HepG2 (cell line): Measurements from ENCODE around the gene FGF21. TPM values are rescaled to one million over a fixed set of nuclear protein-coding genes. Genes with fewer than 3 reads are reported as not detected.

Experiments
- ARID3A ChIP-seq: IDR thresholded peaks from 2 replicates; pipeline ENCODE4 v1.6.1; 2012; ENCODE audit warnings: low read depth, low read length, improper control_type of control experiment
- BCLAF1 ChIP-seq: fragments of 450-650 bp; IDR thresholded peaks from 2 replicates; pipeline ENCODE4 v1.6.1; 2017; ENCODE audit warnings: mild to moderate bottlenecking
- BRD4 ChIP-seq: sonication (generic); formaldehyde crosslinking; IDR thresholded peaks from 2 replicates; pipeline ENCODE4 v1.4.0; 2020; ENCODE audit warnings: missing genetic modification reagents
- CREBL2 ChIP-seq: sonication (generic); formaldehyde crosslinking; IDR thresholded peaks from 2 replicates; pipeline ENCODE4 v1.8.1; 2023; ENCODE audit warnings: missing genetic modification reagents, mild to moderate bottlenecking, borderline replicate concordance
- ETV5 ChIP-seq: IDR thresholded peaks from 2 replicates; pipeline ENCODE4 v1.6.1; 2018; ENCODE audit warnings: missing biosample characterization, missing genetic modification reagents, inconsistent platforms, borderline replicate concordance
- FOXP4 ChIP-seq: sonication (generic); formaldehyde crosslinking; IDR thresholded peaks from 2 replicates; pipeline ENCODE4 v1.4.0; 2020; ENCODE audit warnings: missing genetic modification reagents
- GTF3A ChIP-seq: sonication (generic); formaldehyde crosslinking; conservative IDR thresholded peaks from 2 replicates; pipeline ENCODE4 v1.4.0; 2020; ENCODE audit warnings: mild to moderate bottlenecking, missing genetic modification reagents
- KAT8 ChIP-seq: IDR thresholded peaks from 2 replicates; pipeline ENCODE4 v1.6.1; 2016; ENCODE audit warnings: missing genetic modification reagents, missing compliant biosample characterization
- LCORL ChIP-seq, 2 experiments: fragments of 450-650 bp in 1 of 2; sonication (generic) in 1 of 2; formaldehyde crosslinking in 1 of 2; IDR thresholded peaks; 2 replicates each; pipeline versions ENCODE4 v1.5.0 to v1.6.1; 2017 to 2020; ENCODE audit warnings: antibody characterized with exemption in 1 of 2, missing genetic modification reagents in 1 of 2
- MAFF ChIP-seq: IDR thresholded peaks from 2 replicates; pipeline ENCODE4 v1.6.1; 2011; ENCODE audit warnings: low read depth, low read length, improper control_type of control experiment
- NR2F1 ChIP-seq, 2 experiments: fragments of 450-650 bp in 1 of 2; formaldehyde crosslinking in 1 of 2; IDR thresholded peaks; 2 replicates each; pipeline versions ENCODE4 v1.5.0 to v1.6.1; 2016 to 2020; ENCODE audit warnings: mild to moderate bottlenecking in 1 of 2, missing compliant biosample characterization in 1 of 2, missing genetic modification reagents in 1 of 2, moderate library complexity in 1 of 2
- PHF5A ChIP-seq: IDR thresholded peaks from one replicate; pipeline ENCODE4 v1.6.1; 2018; ENCODE audit warnings: low read depth, missing genetic modification reagents; ENCODE audit not compliant: unreplicated experiment
- SATB2 ChIP-seq: sonication (generic); formaldehyde crosslinking; IDR thresholded peaks from 2 replicates; pipeline ENCODE4 v1.5.0; 2020; ENCODE audit warnings: missing genetic modification reagents
- SMC3 ChIP-seq: IDR thresholded peaks from 2 replicates; pipeline ENCODE4 v1.6.1; 2011; ENCODE audit warnings: low read length, improper control_type of control experiment
- TAF1 ChIP-seq: sonication (generic); formaldehyde crosslinking; IDR thresholded peaks from 2 replicates; pipeline ENCODE4 v1.4.0; 2020; ENCODE audit warnings: missing genetic modification reagents
- THRA ChIP-seq: sonication (generic); formaldehyde crosslinking; IDR thresholded peaks from 2 replicates; pipeline ENCODE4 v1.4.0; 2020; ENCODE audit warnings: missing genetic modification reagents, borderline replicate concordance
- TMF1 ChIP-seq: sonication (generic); formaldehyde crosslinking; IDR thresholded peaks from 2 replicates; pipeline ENCODE4 v1.8.1; 2022; ENCODE audit warnings: low read depth, missing genetic modification reagents
- ZFP90 ChIP-seq: sonication (generic); formaldehyde crosslinking; IDR thresholded peaks from 2 replicates; pipeline ENCODE4 v1.8.0; 2022; ENCODE audit warnings: missing genetic modification reagents, mild to moderate bottlenecking, inconsistent platforms, borderline replicate concordance
- ZNF331 ChIP-seq: sonication (generic); formaldehyde crosslinking; IDR thresholded peaks from 2 replicates; pipeline ENCODE4 v1.4.0; 2020; ENCODE audit warnings: missing genetic modification reagents
- ZNF672 ChIP-seq: sonication (generic); formaldehyde crosslinking; IDR thresholded peaks from 2 replicates; pipeline ENCODE4 v1.8.1; 2022; ENCODE audit warnings: missing genetic modification reagents
- ZNF792 ChIP-seq: IDR thresholded peaks from 2 replicates; pipeline ENCODE4 v1.6.1; 2016
- ZSCAN9 ChIP-seq: IDR thresholded peaks from 2 replicates; pipeline ENCODE4 v1.6.1; 2016; ENCODE audit warnings: borderline replicate concordance
- polyA plus RNA-seq, 8 experiments: library from polyadenylated mRNA; depleted of rRNA in 3 of 8; stranded (reverse) in 7 of 8; unstranded in 1 of 8; fragments of >200 nt; fragmentation: Illumina TruSeq in 4 of 8; extraction: Trizol in 4 of 8; gene quantifications; 2 replicates each; pipeline versions ENCODE4 v1.2.1 to v1.2.3, GENCODE V29; 2011 to 2016; ENCODE audit warnings: low read depth in 4 of 8, missing spikeins in 1 of 8, mixed read lengths in 1 of 8; ENCODE audit not compliant: insufficient read depth in 1 of 8
- total RNA-seq, 5 experiments: library from RNA; depleted of rRNA; stranded (reverse); fragments of >200 nt; fragmentation: Illumina TruSeq; extraction: Trizol; gene quantifications; 2 replicates each; pipeline ENCODE4 v1.2.3, GENCODE V29; 2016; ENCODE audit warnings: low read depth in 1 of 5

FGF21 gene
- total and polyA plus RNA-seq, 2 of the 13 experiments (the other 11 are each of a cell fraction or from before 2014, with no cell fraction given): 0.17 TPM; not detected in 1

- peak; percentile 67 for TF ChIP-seq FOXP4 (CRISPR knock-in tag)
- 0 out of 2 replicates have a peak, but pooled peaks have one; percentile 29 for TF ChIP-seq ZSCAN9 (CRISPR knock-in tag)
- TF ChIP-seq LCORL (IDR thresholded peaks at IDR 0.05): no peak
- no peak for TF ChIP-seq LCORL (CRISPR knock-in tag; IDR thresholded peaks at IDR 0.05)
- no peak for TF ChIP-seq SMC3
- TF ChIP-seq PHF5A (CRISPR knock-in tag): peak; percentile 52
- TF ChIP-seq SATB2: 0 out of 2 replicates have a peak, but pooled peaks have one; percentile 38
- peak; percentile 19; the same call in 1 of the 2 replicates for TF ChIP-seq TAF1 (CRISPR knock-in tag)
- TF ChIP-seq ZNF672: no peak
- TF ChIP-seq ZFP90 (CRISPR knock-in tag): no peak
- 0 out of 2 replicates have a peak, but pooled peaks have one; percentile 18 for TF ChIP-seq ZNF331
- no peak for TF ChIP-seq BCLAF1
- TF ChIP-seq KAT8 (CRISPR knock-in tag): peak; percentile 22; the same call in 1 of the 2 replicates
- no peak for TF ChIP-seq TMF1
- peak in 1 of 2 experiments; percentile 49; a peak in 1 of 4 replicates for TF ChIP-seq NR2F1 (CRISPR knock-in tag; IDR thresholded peaks at IDR 0.05)
- no peak for TF ChIP-seq CREBL2 (CRISPR knock-in tag)
- no peak for TF ChIP-seq BRD4 (CRISPR knock-in tag)
- peak; percentile 84 for TF ChIP-seq ARID3A
- no peak for TF ChIP-seq GTF3A (CRISPR knock-in tag)
- peak; percentile 41 for TF ChIP-seq MAFF
- peak; percentile 42; the same call in 1 of the 2 replicates for TF ChIP-seq ZNF792 (CRISPR knock-in tag)
- TF ChIP-seq THRA (CRISPR knock-in tag): peak; percentile 28; the same call in 1 of the 2 replicates
- peak; percentile 22; the same call in 1 of the 2 replicates for TF ChIP-seq ETV5 (CRISPR knock-in tag)
Measured at GRCh38 chr19:48780631-48781391, 25.5 kb downstream of the FGF21 start (continued).
